Measurements from ENCODE around the gene RAP1GAP2. TPM values are rescaled to one million over a fixed set of nuclear protein-coding genes. Genes with fewer than 3 reads are reported as not detected.

Gene RAP1GAP2
- total RNA-seq, 2 donors from 2014 or later: 28.9 to 48.3 TPM

DNA sequence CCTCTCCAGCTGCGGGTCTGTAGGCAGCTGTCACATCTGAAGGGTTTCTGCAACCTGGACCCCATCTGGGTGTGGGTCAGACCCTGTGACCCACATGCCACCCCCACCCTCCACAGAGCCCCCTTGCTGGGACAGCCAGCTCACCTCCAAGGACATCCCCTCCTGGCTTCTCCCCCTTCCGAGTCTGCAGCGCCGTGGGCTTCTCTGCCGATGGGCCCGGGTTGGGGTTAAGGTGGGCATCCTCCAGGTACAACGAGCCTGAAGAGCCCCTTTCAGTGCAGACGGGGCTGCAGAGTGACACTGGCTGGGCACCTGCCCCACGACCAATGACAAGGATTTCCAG is 238.3 kb downstream of the RAP1GAP2 start:
- Histone ChIP-seq H3K36me3 (peaks cover 0 to 1% of the 10 kb centered on the region in 2 donors), H3K9me3 (no peaks in the 10 kb centered on the region), H3K27me3 (replicated peaks; ENCODE audit: insufficient read depth) (no peaks in the 10 kb centered on the region), H3K4me3 (no peak overlapping the region), H3K4me1 (replicated peaks) (no peaks in the 10 kb centered on the region), H3K27ac (no peak overlapping the region)
- no peak for TF ChIP-seq POLR2AphosphoS5 (IDR thresholded peaks at IDR 0.05)
- TF ChIP-seq, protein P1, sequence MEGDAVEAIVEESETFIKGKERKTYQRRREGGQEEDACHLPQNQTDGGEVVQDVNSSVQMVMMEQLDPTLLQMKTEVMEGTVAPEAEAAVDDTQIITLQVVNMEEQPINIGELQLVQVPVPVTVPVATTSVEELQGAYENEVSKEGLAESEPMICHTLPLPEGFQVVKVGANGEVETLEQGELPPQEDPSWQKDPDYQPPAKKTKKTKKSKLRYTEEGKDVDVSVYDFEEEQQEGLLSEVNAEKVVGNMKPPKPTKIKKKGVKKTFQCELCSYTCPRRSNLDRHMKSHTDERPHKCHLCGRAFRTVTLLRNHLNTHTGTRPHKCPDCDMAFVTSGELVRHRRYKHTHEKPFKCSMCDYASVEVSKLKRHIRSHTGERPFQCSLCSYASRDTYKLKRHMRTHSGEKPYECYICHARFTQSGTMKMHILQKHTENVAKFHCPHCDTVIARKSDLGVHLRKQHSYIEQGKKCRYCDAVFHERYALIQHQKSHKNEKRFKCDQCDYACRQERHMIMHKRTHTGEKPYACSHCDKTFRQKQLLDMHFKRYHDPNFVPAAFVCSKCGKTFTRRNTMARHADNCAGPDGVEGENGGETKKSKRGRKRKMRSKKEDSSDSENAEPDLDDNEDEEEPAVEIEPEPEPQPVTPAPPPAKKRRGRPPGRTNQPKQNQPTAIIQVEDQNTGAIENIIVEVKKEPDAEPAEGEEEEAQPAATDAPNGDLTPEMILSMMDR (IDR thresholded peaks at IDR 0.05): no peak
- TF ChIP-seq POLR2A (IDR thresholded peaks at IDR 0.05): no peak
- 85% methylated on average over 8 of the region's 9 CpGs for WGBS
- intact Hi-C loops (cut with DNase I): no loop called here
- no peak for DNase-seq (ENCODE audit: low spot score)

DNA sequence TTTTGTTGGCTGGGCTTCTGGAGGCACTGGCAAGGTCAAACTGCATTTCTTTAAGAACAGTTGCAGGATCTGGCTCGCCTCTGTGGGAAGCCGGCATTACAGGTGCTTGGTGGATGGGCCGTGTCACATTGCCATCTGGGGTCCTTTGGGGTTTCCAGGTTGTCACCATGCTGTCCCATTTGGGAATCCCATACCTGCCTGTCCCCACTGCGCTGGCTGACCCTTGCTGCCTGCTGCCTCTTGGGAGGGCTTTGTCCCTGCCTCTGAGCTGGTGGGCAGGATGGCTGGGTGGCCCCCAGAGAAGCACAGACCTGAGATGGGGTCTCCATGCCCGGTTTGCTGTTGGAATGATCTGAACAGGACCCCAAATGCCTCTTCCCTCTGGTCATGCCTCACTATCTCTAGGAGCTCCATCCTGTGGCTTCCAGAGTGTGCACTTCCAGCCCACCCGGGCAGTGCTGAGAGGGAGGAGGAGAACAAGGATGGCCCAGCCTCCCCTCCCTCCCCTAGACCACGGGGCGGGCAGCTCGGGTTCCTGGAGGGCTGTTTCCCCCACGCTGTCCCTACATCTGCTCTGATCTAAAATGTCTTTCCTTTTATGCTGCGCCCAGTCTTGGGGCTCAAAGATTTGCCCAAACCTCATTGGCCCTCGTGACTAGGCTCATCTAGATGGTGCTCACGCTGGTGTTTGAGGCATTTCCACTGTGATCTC is 239.2 kb downstream of the RAP1GAP2 start:
- Histone ChIP-seq H3K4me3 (no peak overlapping the region), H3K4me1 (replicated peaks) (no peaks in the 10 kb centered on the region), H3K36me3 (no peaks in the 10 kb centered on the region), H3K27ac (no peak overlapping the region), H3K27me3 (replicated peaks; ENCODE audit: insufficient read depth) (no peaks in the 10 kb centered on the region), H3K9me3 (no peaks in the 10 kb centered on the region)
- 68% methylated on average over 13 of the region's 13 CpGs for WGBS
- intact Hi-C loops (cut with DNase I): no loop called here
- TF ChIP-seq, protein P1 (IDR thresholded peaks at IDR 0.05): no peak
- TF ChIP-seq POLR2AphosphoS5 (IDR thresholded peaks at IDR 0.05) (no peak), POLR2A (IDR thresholded peaks at IDR 0.05) (no peak)
- no peak for DNase-seq (ENCODE audit: low spot score)

DNA sequence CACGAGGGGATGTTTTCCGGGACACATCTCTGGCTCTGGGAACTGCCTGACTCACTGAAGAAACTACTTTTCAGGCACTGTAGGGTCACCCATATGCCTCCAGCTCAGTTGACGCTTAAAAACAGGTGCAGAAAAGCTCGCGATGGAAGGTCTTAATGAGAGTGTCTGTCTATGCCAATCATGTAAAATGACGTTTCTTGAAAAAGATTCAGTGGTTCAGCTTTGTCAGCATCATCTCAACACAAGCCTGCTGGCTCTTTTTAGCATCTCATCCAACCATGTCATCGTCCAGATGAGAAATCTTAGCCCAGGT is 239.7 kb downstream of the RAP1GAP2 start:
- TF ChIP-seq, protein P1 (IDR thresholded peaks at IDR 0.05): no peak
- TF ChIP-seq POLR2A (IDR thresholded peaks at IDR 0.05) (no peak), POLR2AphosphoS5 (IDR thresholded peaks at IDR 0.05) (no peak)
- no peak overlapping the region for H3K4me3 ChIP-seq
- no peaks in the 10 kb centered on the region for H3K27me3 ChIP-seq (replicated peaks; ENCODE audit: insufficient read depth)
- no peaks in the 10 kb centered on the region for H3K9me3 ChIP-seq
- no peak for DNase-seq (ENCODE audit: low spot score)
- no peaks in the 10 kb centered on the region for H3K4me1 ChIP-seq (replicated peaks)
- no peak overlapping the region for H3K27ac ChIP-seq
- WGBS: 90% methylated on average over 7 of the region's 7 CpGs
- intact Hi-C loops (cut with DNase I): no loop called here
- H3K36me3 ChIP-seq: no peaks in the 10 kb centered on the region

DNA sequence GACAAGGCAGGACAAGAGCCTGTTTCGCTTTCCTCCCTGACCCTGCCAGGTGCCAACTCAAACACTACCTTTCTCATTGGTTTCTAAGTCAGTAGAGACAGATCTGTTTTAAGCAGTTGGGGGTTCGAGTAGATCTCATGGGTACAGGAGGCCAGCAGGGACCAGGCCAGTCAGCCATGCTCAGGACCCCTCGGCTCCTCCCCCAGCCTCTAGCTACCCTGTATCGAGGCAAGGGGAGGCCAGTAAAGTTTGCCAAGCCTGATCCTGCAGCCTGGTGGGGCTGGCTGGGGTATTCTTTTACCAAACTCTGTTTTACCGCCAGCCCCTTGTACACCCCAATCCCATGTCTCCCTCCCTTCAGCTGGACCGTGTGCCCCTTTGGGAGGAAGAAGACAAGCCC is 240.6 kb downstream of the RAP1GAP2 start:
- H3K4me1 ChIP-seq (replicated peaks): no peaks in the 10 kb centered on the region
- 74% methylated on average over 6 of the region's 6 CpGs for WGBS
- TF ChIP-seq POLR2A (IDR thresholded peaks at IDR 0.05): no peak
- TF ChIP-seq, protein P1 (IDR thresholded peaks at IDR 0.05): no peak
- no peak for TF ChIP-seq POLR2AphosphoS5 (IDR thresholded peaks at IDR 0.05)
- H3K27me3 ChIP-seq (replicated peaks; ENCODE audit: insufficient read depth): no peaks in the 10 kb centered on the region
- H3K9me3 ChIP-seq: no peaks in the 10 kb centered on the region
- no peak overlapping the region for H3K4me3 ChIP-seq
- H3K27ac ChIP-seq: no peak overlapping the region
- no peak for DNase-seq (ENCODE audit: low spot score)
- H3K36me3 ChIP-seq: no peaks in the 10 kb centered on the region
- intact Hi-C loops (cut with DNase I): no loop called here

DNA sequence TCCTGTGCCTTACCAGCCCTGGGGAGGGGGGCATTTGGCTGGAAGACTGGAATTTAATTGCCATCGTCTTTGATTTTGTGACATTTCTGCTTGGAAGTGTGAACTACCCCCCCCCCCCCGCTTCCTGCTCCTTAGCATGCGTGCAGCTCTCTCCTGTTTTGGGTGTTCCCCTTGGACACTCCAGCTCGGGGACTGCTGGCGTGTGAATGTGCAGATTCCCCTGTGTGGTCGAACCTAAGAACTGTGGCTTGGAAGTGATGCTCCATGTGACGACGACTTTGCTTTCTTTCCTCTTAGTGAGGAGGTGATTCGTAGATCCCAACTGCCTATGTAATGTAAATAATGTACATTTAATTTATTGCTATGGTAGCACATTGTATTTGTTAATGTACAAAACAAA is 241.0 kb downstream of the RAP1GAP2 start:
- H3K27me3 ChIP-seq (replicated peaks; ENCODE audit: insufficient read depth): no peaks in the 10 kb centered on the region
- no peaks in the 10 kb centered on the region for H3K4me1 ChIP-seq (replicated peaks)
- TF ChIP-seq, protein P1 (IDR thresholded peaks at IDR 0.05): no peak
- TF ChIP-seq POLR2A (IDR thresholded peaks at IDR 0.05) (no peak), POLR2AphosphoS5 (IDR thresholded peaks at IDR 0.05) (no peak)
- H3K27ac ChIP-seq: no peak overlapping the region
- intact Hi-C loops (cut with DNase I): no loop called here
- no peak overlapping the region for H3K4me3 ChIP-seq
- 53% methylated on average over 9 of the region's 9 CpGs for WGBS
- no peaks in the 10 kb centered on the region for H3K9me3 ChIP-seq
- no peaks in the 10 kb centered on the region for H3K36me3 ChIP-seq
- DNase-seq (ENCODE audit: low spot score): no peak
